Tibial nerve (tissue), 3 donors: ENCODE results near the gene CLPTM1.

Experiments
- CTCF ChIP-seq, 5 experiments: fragments of 200-600 bp in 3 of 5; fragments of 450-650 bp in 2 of 5; sonication (generic) in 3 of 5; IDR thresholded peaks; one replicate each; pipeline ENCODE4 v1.5.1; 2016 to 2019; ENCODE audit warnings: antibody characterized with exemption in 5 of 5, mild to moderate bottlenecking in 3 of 5, moderate library complexity in 2 of 5
- POLR2A ChIP-seq, 2 donors: fragments of 450-650 bp; IDR thresholded peaks; one replicate each; pipeline ENCODE4 v1.6.1; 2017; ENCODE audit warnings: antibody characterized with exemption in 2 of 2, mild to moderate bottlenecking in 2 of 2, moderate library complexity in 2 of 2

DNA sequence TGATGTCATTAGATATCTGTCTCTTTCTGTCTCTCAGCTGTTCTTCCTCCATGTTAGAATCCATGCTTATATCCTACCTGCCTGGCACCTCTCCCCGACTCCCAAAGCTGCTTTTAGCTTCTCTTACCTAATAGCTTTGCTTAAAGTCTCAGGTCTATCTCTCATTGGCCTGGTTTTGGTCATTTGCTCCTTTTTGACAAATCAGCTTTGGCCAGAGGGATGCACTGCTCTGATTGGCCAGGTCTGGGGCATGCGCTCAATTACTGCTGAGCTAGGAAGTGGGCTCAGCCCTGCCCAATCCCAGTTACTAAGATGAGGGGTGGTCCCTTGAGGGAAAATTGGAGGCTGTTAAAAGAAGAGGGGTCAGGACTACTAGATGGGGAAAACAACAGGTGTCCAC, 72.2 kb downstream of the CLPTM1 start:
- TF ChIP-seq CTCF (IDR thresholded peaks at IDR 0.05) (no peak), POLR2A (IDR thresholded peaks at IDR 0.05) (no peak)
